ENCODE results near the gene HOXC4. TPM values are rescaled to one million over a fixed set of nuclear protein-coding genes. Genes with fewer than 3 reads are reported as not detected.

The HOXC4 gene
- total and polyA plus RNA-seq, 12 donors: 0.78 to 7.4 (median 2.9) TPM

DNA sequence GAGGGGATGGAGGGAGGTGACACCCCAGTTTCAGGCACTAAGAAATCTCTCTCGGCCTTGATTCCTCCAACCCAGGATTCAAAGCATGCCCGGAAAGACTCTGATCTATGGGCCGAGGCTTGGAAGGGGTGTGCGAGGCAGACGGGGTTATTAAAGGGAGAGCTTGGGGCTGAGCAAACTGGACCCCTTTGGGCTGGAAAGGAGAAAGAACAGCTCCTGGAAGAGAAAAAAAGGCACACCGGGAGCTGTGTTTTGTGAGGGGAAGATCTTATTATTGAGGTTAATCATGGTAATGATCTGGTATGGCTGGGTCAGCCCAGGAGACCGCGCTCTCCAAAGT is 5.7 kb upstream of the HOXC4 start:
- WGBS, 4 donors: 75 to 79% (median 79%) methylated on average over 8 of the region's 8 CpGs
- H3K36me3 ChIP-seq (replicated peaks in 1 of 2): no peaks in the 10 kb centered on the region
- intact Hi-C loops (cut with DNase I): no loop called here
- TF ChIP-seq, protein P1, sequence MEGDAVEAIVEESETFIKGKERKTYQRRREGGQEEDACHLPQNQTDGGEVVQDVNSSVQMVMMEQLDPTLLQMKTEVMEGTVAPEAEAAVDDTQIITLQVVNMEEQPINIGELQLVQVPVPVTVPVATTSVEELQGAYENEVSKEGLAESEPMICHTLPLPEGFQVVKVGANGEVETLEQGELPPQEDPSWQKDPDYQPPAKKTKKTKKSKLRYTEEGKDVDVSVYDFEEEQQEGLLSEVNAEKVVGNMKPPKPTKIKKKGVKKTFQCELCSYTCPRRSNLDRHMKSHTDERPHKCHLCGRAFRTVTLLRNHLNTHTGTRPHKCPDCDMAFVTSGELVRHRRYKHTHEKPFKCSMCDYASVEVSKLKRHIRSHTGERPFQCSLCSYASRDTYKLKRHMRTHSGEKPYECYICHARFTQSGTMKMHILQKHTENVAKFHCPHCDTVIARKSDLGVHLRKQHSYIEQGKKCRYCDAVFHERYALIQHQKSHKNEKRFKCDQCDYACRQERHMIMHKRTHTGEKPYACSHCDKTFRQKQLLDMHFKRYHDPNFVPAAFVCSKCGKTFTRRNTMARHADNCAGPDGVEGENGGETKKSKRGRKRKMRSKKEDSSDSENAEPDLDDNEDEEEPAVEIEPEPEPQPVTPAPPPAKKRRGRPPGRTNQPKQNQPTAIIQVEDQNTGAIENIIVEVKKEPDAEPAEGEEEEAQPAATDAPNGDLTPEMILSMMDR (IDR thresholded peaks at IDR 0.05): no peak
- no peak for TF ChIP-seq POLR2A (IDR thresholded peaks at IDR 0.05)
- peaks cover 0 to 8% of the 10 kb centered on the region in 2 donors for H3K4me1 ChIP-seq (replicated peaks in 1 of 2)
- peak overlapping the region in 2 of 5 donors; percentile 54 to 76 for H3K27ac ChIP-seq
- no peaks in the 10 kb centered on the region for H3K9me3 ChIP-seq (replicated peaks in 1 of 3)
- peak overlapping the region in 1 of 4 donors; percentile 49 for H3K4me3 ChIP-seq
- DNase-seq: no peak
- peaks cover 3% of the 10 kb centered on the region for H3K27me3 ChIP-seq

DNA sequence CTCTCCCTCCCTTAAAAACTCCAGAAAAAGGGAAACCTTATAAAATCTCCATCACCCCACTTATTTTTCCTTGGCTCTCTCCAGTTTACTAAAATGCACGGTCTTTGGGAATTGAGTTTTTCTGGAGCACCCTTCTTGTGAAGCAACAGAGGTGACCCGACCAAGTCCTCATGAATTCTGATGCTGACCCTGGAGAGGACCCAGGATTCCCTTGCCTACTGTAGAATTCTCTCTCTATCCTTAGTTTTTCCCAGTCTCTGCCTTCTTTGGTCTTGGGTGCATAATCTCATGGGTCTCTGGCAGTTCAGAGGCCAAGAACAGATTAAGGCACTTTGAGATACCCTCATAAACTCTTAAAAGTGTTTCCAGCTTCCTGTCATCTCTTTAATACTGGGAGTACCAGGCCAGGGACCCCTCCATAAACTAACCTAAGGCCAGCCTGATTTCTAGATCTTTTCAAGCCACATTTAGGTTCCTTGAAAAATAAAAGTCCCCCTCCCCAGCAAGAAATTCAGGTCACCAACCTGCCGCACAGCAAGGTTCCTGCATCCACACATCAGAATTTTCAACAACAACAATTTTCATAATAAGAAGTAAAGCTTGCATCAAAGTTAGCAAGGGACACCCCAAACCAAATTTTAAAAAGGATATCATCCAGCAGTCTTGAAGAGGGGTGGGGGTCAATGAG is 5.1 kb upstream of the HOXC4 start:
- TF ChIP-seq POLR2A (IDR thresholded peaks at IDR 0.05): no peak
- TF ChIP-seq, protein P1 (IDR thresholded peaks at IDR 0.05): no peak
- DNase-seq: no peak
- peaks cover 3% of the 10 kb centered on the region for H3K27me3 ChIP-seq
- whole genome bisulfite sequencing, 4 donors: 75 to 88% (median 81%) methylated on average over 3 of the region's 3 CpGs
- H3K27ac ChIP-seq: peak overlapping the region in 1 of 5 donors; percentile 29
- H3K4me1 ChIP-seq (replicated peaks in 1 of 2): peaks cover 0 to 13% of the 10 kb centered on the region in 2 donors
- no peaks in the 10 kb centered on the region for H3K36me3 ChIP-seq (replicated peaks in 1 of 2)
- H3K9me3 ChIP-seq (replicated peaks in 1 of 3): no peaks in the 10 kb centered on the region
- no peak overlapping the region for H3K4me3 ChIP-seq
- intact Hi-C loops (cut with DNase I): no loop called here

DNA sequence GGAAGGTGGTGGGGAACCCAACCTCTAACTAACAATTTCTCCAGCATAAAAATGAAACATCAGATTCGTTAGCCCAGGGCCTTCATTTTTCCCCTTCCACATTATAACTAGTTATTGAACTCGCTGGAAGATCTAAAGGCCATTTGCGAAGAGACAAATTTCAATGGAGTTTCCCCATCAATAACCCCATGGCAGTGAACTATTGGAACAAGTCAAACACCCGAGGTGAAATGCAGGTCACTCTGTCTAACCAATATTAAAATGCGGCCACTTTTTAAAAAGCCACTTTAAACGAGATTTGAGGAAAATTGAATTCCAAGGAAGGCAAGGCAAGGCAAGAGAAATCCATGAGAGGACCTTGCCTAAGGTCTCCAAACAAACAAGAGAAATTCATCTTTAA is 4.5 kb upstream of the HOXC4 start:
- Histone ChIP-seq H3K36me3 (replicated peaks in 1 of 2) (no peaks in the 10 kb centered on the region), H3K27me3 (peaks cover 3% of the 10 kb centered on the region), H3K27ac (peak overlapping the region in 1 of 5 donors; percentile 29), H3K4me1 (replicated peaks in 1 of 2) (peaks cover 0 to 13% of the 10 kb centered on the region in 2 donors), H3K4me3 (no peak overlapping the region), H3K9me3 (replicated peaks in 1 of 3) (no peaks in the 10 kb centered on the region)
- WGBS, 4 donors: 76 to 85% (median 81%) methylated on average over 6 of the region's 6 CpGs
- intact Hi-C loops (cut with DNase I): no loop called here
- no peak for DNase-seq
- TF ChIP-seq, protein P1 (IDR thresholded peaks at IDR 0.05): no peak
- TF ChIP-seq POLR2A (IDR thresholded peaks at IDR 0.05): no peak

DNA sequence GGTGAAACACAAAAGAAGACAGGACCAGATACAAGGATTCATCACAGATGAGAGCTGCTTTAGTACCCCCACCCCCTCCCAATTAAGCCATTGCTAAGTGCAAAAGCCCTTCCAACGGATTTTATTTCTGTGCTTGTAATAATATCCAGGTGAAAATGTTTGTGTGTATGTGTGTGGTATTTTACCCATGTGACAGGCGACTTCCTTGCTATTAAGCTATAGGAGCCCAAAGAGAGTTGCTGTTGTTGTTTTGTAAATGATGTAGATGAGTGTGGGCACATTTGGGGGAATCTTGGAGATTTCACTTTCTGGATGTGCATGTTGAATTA is 3.2 kb upstream of the HOXC4 start:
- no peak for DNase-seq
- Histone ChIP-seq H3K36me3 (replicated peaks in 1 of 2) (no peaks in the 10 kb centered on the region), H3K4me3 (peak overlapping the region in 1 of 4 donors; percentile 29), H3K4me1 (replicated peaks in 1 of 2) (peaks cover 0 to 13% of the 10 kb centered on the region in 2 donors), H3K27me3 (peaks cover 3% of the 10 kb centered on the region), H3K9me3 (replicated peaks in 1 of 3) (no peaks in the 10 kb centered on the region), H3K27ac (peak overlapping the region in 2 of 5 donors; percentile 15 to 41)
- intact Hi-C loops (cut with DNase I): no loop called here
- 55 to 66% (median 60%) methylated on average over 2 of the region's 2 CpGs for WGBS, 4 donors
- TF ChIP-seq POLR2A (IDR thresholded peaks at IDR 0.05): no peak
- TF ChIP-seq, protein P1 (IDR thresholded peaks at IDR 0.05): no peak
